IMR-90 (cell line): ENCODE results near the gene NOX3. TPM values are rescaled to one million over a fixed set of nuclear protein-coding genes. Genes with fewer than 3 reads are reported as not detected.

ENCODE experiments used
- ATAC-seq: fragments of 200-7000 bp; cut with Tn5 transposase; 2 replicates; pipeline ENCODE4 v1.9.1; 2020; ENCODE audit warnings: low read depth, mild to moderate bottlenecking, moderate library complexity
- BruUV-seq: library from RNA; stranded (reverse); fragments of 400-500 nt; replicated peaks from 2 replicates; lab custom pipeline; 2021; lab: Mats Ljungman, UMichigan
- CTCF ChIA-PET: fragments of 300-600 bp; formaldehyde crosslinking; extraction: SDS; loops from one replicate; lab custom pipeline; 2021; ENCODE audit warnings: antibody characterized with exemption; lab: Yijun Ruan, JAX
- POLR2A ChIA-PET: fragments of 300-600 bp; sonication (Branson Sonifier 250); formaldehyde crosslinking; loops from one replicate; lab custom pipeline; 2022; ENCODE audit warnings: antibody characterized with exemption; ENCODE audit not compliant: unreplicated experiment; lab: Charles Lee
- DNase-seq: peaks from one replicate; pipeline ENCODE4 v3.0.0; 2013
- H2AFZ ChIP-seq: replicated peaks from 2 replicates; pipeline ENCODE3; 2013; ENCODE audit warnings: low read length, mild to moderate bottlenecking; ENCODE audit not compliant: poor library complexity
- H2AK5ac ChIP-seq: 2 replicates; pipeline ENCODE4 v1.6.1; 2013; ENCODE audit warnings: low read depth, low read length, inconsistent platforms
- H2AK9ac ChIP-seq: replicated peaks from 2 replicates; pipeline ENCODE3; 2013; ENCODE audit warnings: mild to moderate bottlenecking, low read depth, low read length, moderate library complexity; ENCODE audit not compliant: poor library complexity
- H2BK120ac ChIP-seq: 2 replicates; pipeline ENCODE4 v1.6.1; 2013; ENCODE audit warnings: low read depth, low read length, inconsistent platforms
- H2BK15ac ChIP-seq: 3 replicates; pipeline ENCODE4 v1.6.1; 2013; ENCODE audit warnings: low read depth, low read length, inconsistent platforms
- H2BK20ac ChIP-seq: 2 replicates; pipeline ENCODE4 v1.6.1; 2013; ENCODE audit warnings: low read depth, mild to moderate bottlenecking, inconsistent platforms, low read length, moderate library complexity
- H2BK5ac ChIP-seq: 2 replicates; pipeline ENCODE4 v1.6.1; 2013; ENCODE audit warnings: mild to moderate bottlenecking, low read depth, low read length, inconsistent platforms; ENCODE audit not compliant: poor library complexity, severe bottlenecking
- H3K14ac ChIP-seq: replicated peaks from 2 replicates; pipeline ENCODE4 v1.6.1; 2013; ENCODE audit warnings: low read depth, low read length, inconsistent platforms
- H3K18ac ChIP-seq: 2 replicates; pipeline ENCODE4 v1.6.1; 2013; ENCODE audit warnings: low read depth, low read length, control low read depth
- H3K23ac ChIP-seq: 2 replicates; pipeline ENCODE4 v1.6.1; 2013; ENCODE audit warnings: low read depth, low read length, inconsistent platforms
- H3K27ac ChIP-seq: 2 replicates; pipeline ENCODE4 v1.5.1; 2013; ENCODE audit warnings: mild to moderate bottlenecking, control low read depth, low read length; ENCODE audit not compliant: insufficient read depth
- H3K27me3 ChIP-seq: 2 replicates; pipeline ENCODE4 v1.6.1; 2013; ENCODE audit warnings: low read length; ENCODE audit not compliant: control insufficient read depth, insufficient read depth
- H3K36me3 ChIP-seq: 2 replicates; pipeline ENCODE4 v1.6.1; 2013; ENCODE audit warnings: low read length, mixed read lengths; ENCODE audit not compliant: control insufficient read depth, insufficient read depth
- H3K4ac ChIP-seq: 2 replicates; pipeline ENCODE4 v1.6.1; 2013; ENCODE audit warnings: low read depth, low read length, inconsistent platforms
- H3K4me1 ChIP-seq: 2 replicates; pipeline ENCODE4 v1.6.1; 2013; ENCODE audit warnings: low read length, mixed read lengths; ENCODE audit not compliant: control insufficient read depth, insufficient read depth
- H3K4me2 ChIP-seq: 2 replicates; pipeline ENCODE4 v1.6.1; 2013; ENCODE audit warnings: low read depth, mild to moderate bottlenecking, control low read depth, low read length, moderate library complexity
- H3K4me3 ChIP-seq: 2 replicates; pipeline ENCODE4 v1.5.1; 2013; ENCODE audit warnings: low read depth, mild to moderate bottlenecking, control low read depth, low read length, moderate library complexity; ENCODE audit not compliant: insufficient read depth
- H3K56ac ChIP-seq: 2 replicates; pipeline ENCODE4 v1.6.1; 2013; ENCODE audit warnings: low read length, inconsistent platforms; ENCODE audit not compliant: insufficient read depth; ENCODE audit errors: extremely low read depth
- H3K79me1 ChIP-seq, 2 experiments: 2 replicates each; pipeline ENCODE4 v1.6.1; 2013; ENCODE audit warnings: low read length in 2 of 2, inconsistent platforms in 1 of 2, low read depth in 1 of 2
- H3K9ac ChIP-seq: 2 replicates; pipeline ENCODE4 v1.6.1; 2013; ENCODE audit warnings: low read depth, low read length, control low read depth
- H3K9me1 ChIP-seq: 2 replicates; pipeline ENCODE4 v1.6.1; 2013; ENCODE audit warnings: low read length, inconsistent platforms; ENCODE audit not compliant: insufficient read depth
- H3K9me3 ChIP-seq: 2 replicates; pipeline ENCODE4 v1.6.1; 2013; ENCODE audit warnings: low read length; ENCODE audit not compliant: control insufficient read depth, insufficient read depth
- H4K20me1 ChIP-seq: 2 replicates; pipeline ENCODE4 v1.6.1; 2013; ENCODE audit warnings: low read length, inconsistent platforms; ENCODE audit not compliant: insufficient read depth
- H4K5ac ChIP-seq: 2 replicates; pipeline ENCODE4 v1.6.1; 2013; ENCODE audit warnings: mild to moderate bottlenecking, low read depth, low read length, control low read depth
- H4K8ac ChIP-seq, 2 experiments: 2 replicates each; pipeline ENCODE4 v1.6.1; 2013; ENCODE audit warnings: low read depth in 2 of 2, low read length in 2 of 2, control low read depth in 1 of 2, inconsistent platforms in 1 of 2
- H4K91ac ChIP-seq: 2 replicates; pipeline ENCODE4 v1.6.1; 2013; ENCODE audit warnings: low read depth, low read length, inconsistent platforms; ENCODE audit not compliant: insufficient read depth
- BHLHE40 ChIP-seq: fragments of 150-350 bp; IDR thresholded peaks from 2 replicates; pipeline ENCODE4 v1.6.1; 2016; ENCODE audit warnings: mild to moderate bottlenecking, low read depth, low read length
- CEBPB ChIP-seq: IDR thresholded peaks from 2 replicates; pipeline ENCODE4 v1.6.1; 2012; ENCODE audit warnings: low read depth, low read length, improper control_type of control experiment
- CHD1 ChIP-seq: IDR thresholded peaks from 2 replicates; pipeline ENCODE4 v1.6.1; 2012; ENCODE audit warnings: low read depth, low read length, improper control_type of control experiment
- FOS ChIP-seq: fragments of 150-350 bp; IDR thresholded peaks from 2 replicates; pipeline ENCODE4 v1.6.1; 2016; ENCODE audit warnings: low read depth, low read length
- MAFK ChIP-seq: IDR thresholded peaks from 2 replicates; pipeline ENCODE4 v1.6.1; 2012; ENCODE audit warnings: low read depth, low read length, improper control_type of control experiment
- MXI1 ChIP-seq: IDR thresholded peaks from 2 replicates; pipeline ENCODE4 v1.6.1; 2012; ENCODE audit warnings: low read depth, mild to moderate bottlenecking, low read length, moderate library complexity, borderline replicate concordance
- NFE2L2 ChIP-seq: fragments of 150-350 bp; IDR thresholded peaks from 2 replicates; pipeline ENCODE4 v1.6.1; 2016; ENCODE audit warnings: low read depth, mild to moderate bottlenecking, low read length
- POLR2A ChIP-seq: IDR thresholded peaks from 2 replicates; pipeline ENCODE4 v1.6.1; 2012; ENCODE audit warnings: mild to moderate bottlenecking, low read depth, low read length
- RAD21 ChIP-seq: IDR thresholded peaks from 2 replicates; pipeline ENCODE4 v1.6.1; 2012; ENCODE audit warnings: low read length, improper control_type of control experiment
- RCOR1 ChIP-seq: IDR thresholded peaks from 2 replicates; pipeline ENCODE4 v1.6.1; 2012; ENCODE audit warnings: mild to moderate bottlenecking, low read length, improper control_type of control experiment; ENCODE audit not compliant: insufficient replicate concordance
- RFX5 ChIP-seq: IDR thresholded peaks from 2 replicates; pipeline ENCODE4 v1.8.0; 2012; ENCODE audit warnings: low read depth, mild to moderate bottlenecking, low read length, moderate library complexity
- SMC3 ChIP-seq: fragments of 150-350 bp; IDR thresholded peaks from 2 replicates; pipeline ENCODE4 v1.6.1; 2016; ENCODE audit warnings: low read depth, mild to moderate bottlenecking, antibody characterized with exemption, low read length, moderate library complexity
- USF2 ChIP-seq: fragments of 150-350 bp; IDR thresholded peaks from 2 replicates; pipeline ENCODE4 v1.6.1; 2017; ENCODE audit warnings: mild to moderate bottlenecking, antibody characterized with exemption, low read length, low read depth
- WGBS, 2 experiments: methylation state at CpG; one replicate each; pipeline versions ENCODE4 v1.1.5 to v1.1.7; 2013; ENCODE audit warnings: missing lambda C conversion rate in 2 of 2; ENCODE audit not compliant: insufficient read length in 1 of 2; ENCODE audit errors: extremely low coverage in 2 of 2; 5-methylcytosine and 5-hydroxymethylcytosine counted together
- dilution Hi-C: fragments of 300-500 bp; cut with HindIII; formaldehyde crosslinking; loops from one replicate; pipeline ENCODE4 v1.14.3; 2018; ENCODE audit warnings: low sequenced_read_pairs; ENCODE audit not compliant: unreplicated experiment
- in situ Hi-C: fragments of 300-500 bp; cut with MboI; formaldehyde crosslinking; loops from 3 replicates; pipeline ENCODE4 v1.14.3; 2019; ENCODE audit warnings: low sequenced_read_pairs, inconsistent platforms, mixed read lengths
- intact Hi-C: fragments of 100-400 bp; cut with micrococcal nuclease; formaldehyde crosslinking; loops from 2 replicates; pipeline ENCODE4 v1.10.0; 2022
- polyA plus RNA-seq, 3 experiments: library from polyadenylated mRNA; depleted of rRNA; stranded (reverse); fragments of >200 nt; gene quantifications; 2 replicates each; pipeline ENCODE4 v1.2.3, GENCODE V29; 2012; ENCODE audit warnings: low replicate concordance in 1 of 3
- total RNA-seq: library from RNA; depleted of rRNA; stranded (reverse); fragments of >200 nt; gene quantifications from 2 replicates; pipeline ENCODE4 v1.2.3, GENCODE V29; 2012
- TF ChIP-seq, protein P1 (sequence below): conservative IDR thresholded peaks from 2 replicates; pipeline ENCODE4 v1.5.1; 2012; ENCODE audit warnings: mild to moderate bottlenecking, low read depth, low read length, improper control_type of control experiment

Gene NOX3
- total and polyA plus RNA-seq, 2 of the 4 experiments (the other 2 are of a cell fraction) = not detected

- in situ Hi-C loops = no loop called here
Measured at GRCh38 chr6:155372256-155372655, 83.4 kb downstream of the NOX3 start.

More at GRCh38 chr6:155372256-155372655, 83.4 kb downstream of the NOX3 start:
- no CpG with 5 or more reads among the region's 4 CpGs for WGBS, 2 experiments
- TF ChIP-seq, protein P1, sequence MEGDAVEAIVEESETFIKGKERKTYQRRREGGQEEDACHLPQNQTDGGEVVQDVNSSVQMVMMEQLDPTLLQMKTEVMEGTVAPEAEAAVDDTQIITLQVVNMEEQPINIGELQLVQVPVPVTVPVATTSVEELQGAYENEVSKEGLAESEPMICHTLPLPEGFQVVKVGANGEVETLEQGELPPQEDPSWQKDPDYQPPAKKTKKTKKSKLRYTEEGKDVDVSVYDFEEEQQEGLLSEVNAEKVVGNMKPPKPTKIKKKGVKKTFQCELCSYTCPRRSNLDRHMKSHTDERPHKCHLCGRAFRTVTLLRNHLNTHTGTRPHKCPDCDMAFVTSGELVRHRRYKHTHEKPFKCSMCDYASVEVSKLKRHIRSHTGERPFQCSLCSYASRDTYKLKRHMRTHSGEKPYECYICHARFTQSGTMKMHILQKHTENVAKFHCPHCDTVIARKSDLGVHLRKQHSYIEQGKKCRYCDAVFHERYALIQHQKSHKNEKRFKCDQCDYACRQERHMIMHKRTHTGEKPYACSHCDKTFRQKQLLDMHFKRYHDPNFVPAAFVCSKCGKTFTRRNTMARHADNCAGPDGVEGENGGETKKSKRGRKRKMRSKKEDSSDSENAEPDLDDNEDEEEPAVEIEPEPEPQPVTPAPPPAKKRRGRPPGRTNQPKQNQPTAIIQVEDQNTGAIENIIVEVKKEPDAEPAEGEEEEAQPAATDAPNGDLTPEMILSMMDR = no peak
- no peak for TF ChIP-seq RAD21
- no peak for TF ChIP-seq CEBPB
- no peak for TF ChIP-seq MXI1
- no peak for TF ChIP-seq CHD1
- TF ChIP-seq BHLHE40 = no peak
- no peak for TF ChIP-seq RCOR1
- TF ChIP-seq FOS = no peak
- TF ChIP-seq RFX5 = no peak
- no peak for TF ChIP-seq NFE2L2
- TF ChIP-seq POLR2A = no peak
- TF ChIP-seq SMC3 = no peak
- no peak for TF ChIP-seq USF2
- TF ChIP-seq MAFK = no peak
- Histone ChIP-seq H3K79me1 (no peaks in the 10 kb centered on the region), H3K18ac (no peak overlapping the region), H2BK120ac (no peak overlapping the region), H3K4me1 (peaks cover 1% of the 10 kb centered on the region; the same call in 1 of the 2 replicates), H3K56ac (no peak overlapping the region), H4K20me1 (no peaks in the 10 kb centered on the region), H2AK9ac (no peak overlapping the region), H4K91ac (no peak overlapping the region), H3K23ac (no peak overlapping the region), H4K5ac (no peak overlapping the region), H3K9me1 (peaks cover 2% of the 10 kb centered on the region; the same call in 1 of the 2 replicates), H2AFZ (no peak overlapping the region), H3K4me3 (no peak overlapping the region), H3K36me3 (no peaks in the 10 kb centered on the region), H2BK5ac (no peak overlapping the region), H3K4ac (no peak overlapping the region), H3K9ac (no peak overlapping the region), H2BK20ac (no peak overlapping the region), H3K4me2 (no peak overlapping the region), H3K27me3 (no peaks in the 10 kb centered on the region), H3K14ac (no peak overlapping the region), H3K9me3 (no peaks in the 10 kb centered on the region), H2AK5ac (no peak overlapping the region), H3K27ac (no peak overlapping the region), H2BK15ac (no peak overlapping the region), H4K8ac (no peak overlapping the region)
- BruUV-seq = no TSS peak
- no peak for ATAC-seq
- intact Hi-C loops (no loop called here), dilution Hi-C loops (no loop called here)
- DNase-seq = no peak
- ChIA-PET POLR2A (no interaction called here), CTCF (no interaction called here)
